Measurements from ENCODE around the gene ACTR8. TPM values are rescaled to one million over a fixed set of nuclear protein-coding genes. Genes with fewer than 3 reads are reported as not detected.
A peak's percentile ranks its signal among the peaks of the same experiment; 100 is the strongest.

The ACTR8 gene
- total RNA-seq, 1 experiment from 2014 or later: 29.9 TPM

- Mint-ChIP-seq H3K27me3 (ENCODE audit: low read depth) (no peaks in the 10 kb centered on the region), H3K4me3 (peak overlapping the region; percentile 99), H3K4me1 (peaks cover 13% of the 10 kb centered on the region), H3K36me3 (peaks cover 52% of the 10 kb centered on the region), H3K9me3 (no peaks in the 10 kb centered on the region), H3K27ac (no peak overlapping the region)
- DNase-seq (ENCODE audit: low spot score) (no peak), ATAC-seq (no peak)
- ChIA-PET POLR2A (interaction anchor here (1.7 kb wide), 1 partner anchor 11 kb away, joined by 6 read pairs; the partner anchor contains the start of gene SELENOK), CTCF (no interaction called here)
- no peak for TF ChIP-seq ZNF671 (CRISPR knock-in tag; IDR thresholded peaks at IDR 0.05)
- no peak for TF ChIP-seq GRHL2 (CRISPR knock-in tag; IDR thresholded peaks at IDR 0.05; ENCODE audit: insufficient replicate concordance, severe bottlenecking)
- no peak for TF ChIP-seq ZNF416 (CRISPR knock-in tag; IDR thresholded peaks at IDR 0.05)
- no peak for TF ChIP-seq PREB (CRISPR knock-in tag; IDR thresholded peaks at IDR 0.05; ENCODE audit: borderline replicate concordance)
- TF ChIP-seq RELA (CRISPR knock-in tag; IDR thresholded peaks at IDR 0.05; ENCODE audit: borderline replicate concordance): no peak
- no peak for TF ChIP-seq OVOL2 (CRISPR knock-in tag; IDR thresholded peaks at IDR 0.05; ENCODE audit: borderline replicate concordance)
- TF ChIP-seq ATF6 (CRISPR knock-in tag; IDR thresholded peaks at IDR 0.05): no peak
- TF ChIP-seq ZBTB43 (CRISPR knock-in tag; IDR thresholded peaks at IDR 0.05): no peak
- TF ChIP-seq NR1H2 (CRISPR knock-in tag; IDR thresholded peaks at IDR 0.05): no peak
- no peak for TF ChIP-seq JUN (CRISPR knock-in tag; IDR thresholded peaks at IDR 0.05)
- TF ChIP-seq ZSCAN18 (CRISPR knock-in tag; IDR thresholded peaks at IDR 0.05): no peak
- no peak for TF ChIP-seq TP53 (CRISPR knock-in tag; IDR thresholded peaks at IDR 0.05)
- TF ChIP-seq MYBL2 (CRISPR knock-in tag; IDR thresholded peaks at IDR 0.05): no peak
These were observed 1.3 kb downstream of the ACTR8 start for GRCh38 chr3:53880396-53881345.

GRCh38 chr3:53865732-53866499 is 16.0 kb downstream of the ACTR8 start:
- no peak for TF ChIP-seq CDX4 (CRISPR knock-in tag; IDR thresholded peaks at IDR 0.05; ENCODE audit: borderline replicate concordance)
- no peak for TF ChIP-seq CREM (CRISPR knock-in tag; IDR thresholded peaks at IDR 0.05)
- Mint-ChIP-seq H3K36me3 (peaks cover 54% of the 10 kb centered on the region), H3K4me1 (no peaks in the 10 kb centered on the region), H3K9me3 (no peaks in the 10 kb centered on the region), H3K27me3 (ENCODE audit: low read depth) (no peaks in the 10 kb centered on the region), H3K4me3 (no peak overlapping the region), H3K27ac (no peak overlapping the region)
- CTCF ChIA-PET: no interaction called here
- POLR2A ChIA-PET: no interaction called here
- DNase-seq (ENCODE audit: low spot score) (no peak), ATAC-seq (no peak)

Measured in WTC11 (cell line).